Right forelimb (tissue), 1 donor: ENCODE measurements around the gene PTP4A1.

Experiments used
- DNase-seq: peaks from one replicate; pipeline ENCODE4 v3.0.0-alpha.2; 2018

Gene PTP4A1

DNA sequence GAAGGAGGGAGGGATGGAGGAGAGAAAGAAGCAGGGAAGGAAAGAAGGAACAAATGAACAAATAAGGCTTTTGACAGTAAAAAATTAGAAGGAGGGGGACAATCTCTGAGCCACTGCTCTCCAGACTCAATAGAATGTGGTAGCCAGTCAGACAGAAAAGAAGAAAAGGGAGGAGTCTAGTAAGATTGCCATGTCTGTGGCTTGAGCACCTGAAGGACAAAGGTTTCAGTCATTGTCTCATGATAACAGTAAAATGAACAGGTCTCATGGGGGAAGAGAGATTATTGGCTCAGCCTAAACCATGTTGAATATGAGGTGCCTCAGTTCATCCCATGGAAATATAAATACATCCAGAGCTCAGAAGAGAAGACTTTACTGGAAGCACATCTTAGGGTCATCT is 14.0 kb upstream of the PTP4A1 start:
- no peak for DNase-seq

DNA sequence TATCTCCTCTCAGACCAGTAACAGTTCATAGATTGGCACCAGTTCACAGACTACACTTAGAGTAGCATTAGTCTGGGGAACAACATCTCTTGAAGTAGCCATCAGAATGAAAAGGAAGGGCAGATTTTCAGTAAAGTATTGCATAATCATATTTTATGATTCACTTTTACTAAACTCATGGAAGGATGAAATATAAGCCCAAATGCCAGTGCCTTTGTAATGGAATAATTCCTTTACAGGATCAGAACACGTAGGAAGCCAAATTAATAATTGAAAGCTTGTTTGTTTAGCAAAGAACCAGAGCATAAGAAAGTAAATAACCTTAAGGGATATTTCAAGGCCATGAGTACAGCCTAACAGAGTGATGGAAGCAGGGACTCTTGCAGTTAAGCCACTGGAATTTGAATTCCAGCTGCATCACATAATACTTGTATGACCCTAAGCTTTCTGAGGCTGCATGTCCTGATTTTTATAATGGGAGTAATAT is 11.4 kb upstream of the PTP4A1 start:
- DNase-seq: no peak

DNA sequence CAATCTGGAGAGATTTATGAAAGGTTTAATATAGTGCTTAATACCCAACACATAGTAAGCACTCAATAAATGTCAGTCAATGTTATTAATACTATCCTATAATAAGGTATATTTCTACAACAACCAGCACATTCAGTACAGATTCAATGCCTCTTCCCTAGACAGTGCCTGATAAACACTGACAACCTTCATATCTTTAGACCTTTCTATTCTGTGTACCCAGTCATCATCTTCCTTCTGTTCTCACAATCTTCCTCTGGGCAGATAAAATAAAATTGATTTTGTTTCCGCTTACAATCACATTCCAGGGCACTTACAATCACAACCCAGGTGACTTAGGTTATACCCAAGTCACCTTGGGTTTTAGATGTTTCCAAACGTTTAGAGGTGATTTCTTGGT is 11.0 kb upstream of the PTP4A1 start:
- DNase-seq: no peak

DNA sequence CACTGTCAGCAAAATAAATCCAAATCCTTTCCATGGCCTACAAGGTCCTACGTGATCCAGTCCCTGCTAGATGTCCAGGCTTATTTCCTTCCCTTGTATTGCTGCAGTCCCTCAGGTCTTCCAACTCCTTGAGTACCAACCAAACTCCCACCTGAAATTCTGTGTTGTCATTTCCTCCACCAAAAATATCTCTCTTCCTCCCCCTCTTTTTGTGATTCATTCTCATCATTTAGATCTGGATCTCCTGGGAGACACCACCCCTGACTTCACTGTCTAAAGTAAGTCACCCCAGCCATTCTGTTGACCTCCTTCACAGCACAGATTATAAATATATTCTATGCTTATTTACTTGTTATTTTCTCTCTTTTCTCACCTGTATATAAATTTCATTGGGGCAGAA is 9.0 kb upstream of the PTP4A1 start:
- no peak for DNase-seq

DNA sequence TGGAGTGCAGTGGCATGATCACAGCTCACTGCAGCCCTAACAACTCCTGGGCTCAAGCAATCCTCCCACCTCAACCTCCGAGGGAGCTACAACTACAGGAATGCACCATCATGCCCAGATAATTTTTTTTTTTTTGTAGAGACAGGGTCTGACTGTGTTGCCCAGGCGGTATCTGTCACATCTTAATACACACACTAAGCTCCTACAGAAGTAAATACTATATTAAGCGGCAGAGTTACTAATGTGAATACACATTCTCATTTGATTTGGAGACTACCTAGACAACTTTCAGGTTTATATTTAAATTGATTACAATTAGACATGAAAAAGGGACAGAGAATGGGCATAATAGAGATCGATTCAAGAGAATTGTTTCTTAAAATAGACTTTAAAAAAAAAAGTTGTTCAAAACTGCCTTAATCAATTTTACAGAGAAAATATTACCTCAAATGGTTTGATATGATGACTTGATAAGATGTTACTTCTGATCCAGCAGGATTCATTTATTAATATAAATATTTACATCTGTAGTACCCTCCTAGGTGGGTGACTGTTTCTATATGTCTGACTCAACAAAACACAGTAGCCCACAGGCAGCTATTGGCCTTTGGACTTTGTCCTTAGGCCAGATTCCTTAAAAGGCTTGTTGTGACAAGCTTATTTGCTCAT is 7.1 kb upstream of the PTP4A1 start:
- no peak for DNase-seq

DNA sequence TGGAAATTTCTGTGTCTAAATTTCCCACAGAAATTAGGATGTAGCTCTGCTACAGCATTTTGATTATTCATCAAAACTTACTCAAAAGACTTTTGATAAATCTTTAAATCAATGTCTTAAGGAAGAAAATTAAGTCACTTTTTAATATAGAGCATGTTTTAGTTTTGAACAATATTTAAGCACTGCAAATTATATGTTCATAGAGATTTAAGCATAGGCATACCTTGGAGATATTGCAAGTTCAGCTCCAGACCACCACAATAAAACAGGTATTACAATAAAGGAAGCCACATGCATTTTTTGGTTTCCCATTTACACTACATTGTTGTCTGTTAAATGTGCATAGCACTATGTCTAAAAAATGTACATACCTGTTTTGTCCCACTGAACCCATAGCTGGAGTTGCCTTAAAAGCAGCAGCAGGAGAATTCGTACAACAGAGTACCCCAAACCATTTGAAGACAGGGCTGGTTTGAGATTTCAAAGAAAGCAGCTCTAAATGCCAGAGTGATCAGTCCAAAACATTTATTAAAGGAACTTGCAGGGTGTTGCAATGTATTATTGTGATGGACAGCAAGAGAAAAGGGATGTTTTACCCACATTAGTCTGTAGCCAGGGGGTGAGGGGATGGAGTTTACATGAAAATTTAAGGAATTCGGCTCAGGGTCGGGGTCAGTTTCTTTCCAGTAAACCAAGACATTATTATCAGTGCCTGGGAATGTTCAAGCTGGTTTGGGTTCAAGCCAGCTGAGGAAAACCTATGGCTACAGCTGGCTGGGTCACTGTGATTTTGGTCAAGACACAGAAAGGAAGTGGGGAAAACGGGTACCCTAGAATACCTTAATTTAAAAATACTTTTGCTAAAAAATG is 6.3 kb upstream of the PTP4A1 start:
- DNase-seq: no peak

DNA sequence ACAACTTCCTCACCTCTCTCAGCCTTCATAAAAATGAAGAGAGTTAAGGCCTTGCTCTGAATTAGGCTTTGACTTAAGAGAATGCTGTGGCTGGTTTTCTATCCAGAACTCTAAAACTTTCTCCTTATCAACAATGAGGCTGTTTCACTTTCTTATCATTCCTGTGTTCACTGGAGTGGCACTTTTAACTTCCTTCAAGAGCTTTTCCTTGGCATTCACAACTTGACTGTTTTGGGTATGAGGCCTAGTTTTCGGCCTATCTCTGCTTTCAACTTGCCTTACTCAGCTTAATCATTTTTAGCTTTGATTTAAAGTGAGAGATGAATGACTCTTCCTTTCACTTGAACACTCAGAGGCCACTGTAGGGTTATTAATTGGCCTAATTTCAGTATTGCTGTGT is 4.3 kb upstream of the PTP4A1 start:
- DNase-seq: no peak

DNA sequence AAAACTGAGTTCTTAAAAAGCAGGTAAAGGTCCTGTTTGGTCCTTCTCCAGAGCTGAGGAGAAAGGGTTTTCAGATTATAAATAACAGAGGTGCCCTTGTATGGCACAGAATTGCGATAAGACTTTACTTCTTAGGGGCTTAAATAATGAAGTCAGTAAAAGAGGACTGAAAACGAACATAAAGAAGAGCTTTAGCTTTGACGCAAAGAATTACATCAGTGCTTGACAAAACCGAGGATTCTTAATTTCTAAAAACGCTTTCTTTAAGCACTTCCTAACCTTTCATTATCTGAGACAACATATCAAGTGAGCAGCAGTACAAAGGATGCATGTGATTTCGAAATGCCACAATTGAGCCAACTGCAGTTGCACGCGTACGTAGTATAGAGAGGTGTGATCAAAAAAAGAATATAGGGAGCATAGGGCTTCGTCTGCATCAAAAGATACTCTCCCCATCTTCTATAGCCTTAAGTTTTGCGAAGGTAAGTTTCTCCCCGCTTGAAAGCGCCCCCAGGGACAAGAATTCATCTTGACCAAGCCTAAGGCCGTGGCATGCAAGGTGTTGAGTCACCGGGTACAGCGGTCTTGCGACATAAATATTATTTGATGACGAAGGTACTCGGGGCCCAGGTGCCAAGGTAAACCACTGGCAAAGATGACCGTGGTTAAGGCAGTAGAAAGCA is 778 bp upstream of the PTP4A1 start:
- DNase-seq: no peak

DNA sequence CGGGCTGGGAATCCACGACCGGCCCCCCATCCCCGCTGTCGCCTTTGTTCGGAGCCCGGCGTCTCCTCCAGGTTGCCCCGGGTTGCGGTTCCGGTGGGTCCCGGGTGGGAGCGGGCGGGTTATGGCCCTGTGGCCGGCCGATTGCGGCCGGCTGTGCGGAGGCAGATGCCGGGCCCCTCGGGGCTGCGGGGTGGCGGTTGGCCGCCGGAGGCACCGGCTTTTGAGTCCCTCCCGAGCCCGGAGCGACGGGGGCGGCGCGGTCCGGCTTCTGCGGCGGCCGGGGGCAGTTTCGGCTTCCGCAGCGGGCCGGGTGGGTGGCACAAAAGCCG is 431 bp downstream of the PTP4A1 start:
- DNase-seq: no peak

DNA sequence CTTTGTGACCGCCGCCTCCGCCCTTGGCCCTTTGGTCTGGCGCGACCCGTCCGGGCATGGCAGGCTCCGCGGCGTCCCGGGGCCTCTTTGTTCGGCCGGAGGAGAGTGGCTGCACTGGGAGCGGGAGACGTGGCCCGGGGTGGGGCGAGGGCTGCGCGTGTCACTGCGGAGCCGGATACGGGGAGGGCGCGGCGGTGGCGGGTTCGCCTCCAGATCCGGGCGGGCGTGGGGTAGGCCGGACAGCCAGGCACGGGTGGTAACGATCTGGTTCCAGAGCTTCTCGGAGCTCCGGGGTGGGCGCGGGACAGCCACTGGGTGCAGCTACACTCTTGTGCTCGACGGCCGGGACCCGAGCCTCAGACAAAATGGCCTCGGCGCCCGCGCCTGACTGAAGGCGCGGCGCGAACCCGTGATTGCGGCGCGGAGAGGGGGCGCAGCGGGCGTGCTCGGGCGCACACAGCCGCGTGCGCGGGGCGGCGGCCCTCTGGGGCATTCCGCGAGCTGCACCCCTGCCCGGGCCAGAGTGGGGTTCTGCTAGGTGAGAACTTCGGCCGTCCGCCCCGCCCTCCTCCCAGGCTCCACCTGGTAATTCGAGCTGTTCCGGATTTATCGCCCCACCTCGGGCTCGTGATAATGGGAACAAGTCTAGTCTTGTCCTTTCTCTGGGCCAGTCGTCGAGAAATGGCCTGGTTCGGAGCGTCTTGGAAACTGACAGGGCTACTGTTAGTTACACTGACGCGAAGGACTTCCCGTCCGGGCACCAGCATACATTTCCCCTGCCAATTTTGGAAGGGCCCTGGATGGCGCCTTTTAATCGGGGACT is 1.0 kb downstream of the PTP4A1 start:
- peak; percentile 82 for DNase-seq

DNA sequence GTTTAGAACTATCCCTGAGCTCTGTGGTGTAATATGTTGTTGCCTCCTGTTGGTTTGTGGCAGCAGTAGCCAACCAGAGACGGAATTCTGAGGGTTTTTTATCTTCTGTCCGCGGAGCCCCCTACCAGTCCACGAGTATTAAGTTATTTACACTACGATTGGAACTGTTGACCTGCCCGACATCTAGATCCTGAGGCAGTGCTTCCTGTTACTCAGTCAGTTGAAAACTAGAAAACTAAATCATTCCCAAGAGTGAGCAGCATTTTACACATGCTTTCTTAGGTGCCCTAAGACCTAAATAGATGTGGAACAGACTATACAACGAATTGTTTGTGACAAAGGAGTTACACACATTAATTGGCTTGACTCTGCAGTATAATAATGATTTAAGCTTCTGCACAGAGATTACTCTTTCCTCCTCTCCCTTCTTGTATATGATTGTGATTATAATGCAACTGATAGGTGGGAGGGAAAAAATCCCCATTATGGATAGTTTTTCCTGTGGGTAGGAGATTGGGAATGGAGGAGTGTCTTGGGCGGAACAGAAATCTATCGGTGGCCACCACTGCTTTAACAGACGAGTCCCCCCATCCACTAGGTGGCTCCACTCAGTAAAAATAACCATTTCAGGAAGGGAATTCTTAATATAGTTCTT is 1.7 kb downstream of the PTP4A1 start:
- DNase-seq: no peak

DNA sequence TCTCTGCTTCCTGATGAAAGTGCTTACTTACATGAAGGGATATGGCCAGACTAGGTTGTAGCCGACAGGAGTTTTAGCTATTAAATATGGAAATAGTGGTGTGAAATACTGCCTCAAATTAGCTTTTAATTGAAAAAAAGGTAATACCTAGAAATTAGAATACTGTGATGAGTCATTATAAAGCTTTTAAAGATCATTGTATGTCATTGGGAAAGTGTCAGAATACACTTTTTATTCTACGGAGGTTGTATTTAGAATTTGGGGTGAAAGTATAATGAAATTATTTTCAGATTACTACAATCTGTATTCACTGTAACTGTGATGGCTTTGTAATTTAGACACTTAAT is 2.2 kb downstream of the PTP4A1 start:
- DNase-seq: no peak

DNA sequence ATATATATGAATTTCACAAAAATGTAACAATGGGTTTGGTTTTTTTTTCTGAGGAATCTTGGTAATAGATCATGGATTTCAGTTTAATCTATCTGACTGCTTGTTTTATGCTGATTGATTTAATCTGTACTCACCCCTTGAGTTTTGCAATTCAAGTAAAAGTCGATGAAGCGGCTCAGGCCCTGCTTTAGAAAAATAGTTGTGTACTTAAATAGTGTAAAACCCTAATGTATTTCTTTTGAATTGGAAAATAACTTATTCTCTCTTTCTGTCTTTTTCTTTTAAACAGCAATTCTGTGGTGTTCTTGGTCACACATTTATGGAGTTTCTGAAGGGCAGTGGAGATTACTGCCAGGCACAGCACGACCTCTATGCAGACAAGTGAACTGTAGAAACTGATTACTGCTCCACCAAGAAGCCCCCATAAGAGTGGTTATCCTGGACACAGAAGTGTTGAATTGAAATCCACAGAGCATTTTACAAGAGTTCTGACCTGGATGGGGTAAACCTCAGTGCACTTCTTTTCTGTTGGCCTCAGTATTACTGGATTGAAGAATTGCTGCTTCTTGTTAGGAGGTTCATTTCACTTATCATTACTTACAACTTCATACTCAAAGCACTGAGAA is 4.0 kb downstream of the PTP4A1 start:
- DNase-seq: no peak

DNA sequence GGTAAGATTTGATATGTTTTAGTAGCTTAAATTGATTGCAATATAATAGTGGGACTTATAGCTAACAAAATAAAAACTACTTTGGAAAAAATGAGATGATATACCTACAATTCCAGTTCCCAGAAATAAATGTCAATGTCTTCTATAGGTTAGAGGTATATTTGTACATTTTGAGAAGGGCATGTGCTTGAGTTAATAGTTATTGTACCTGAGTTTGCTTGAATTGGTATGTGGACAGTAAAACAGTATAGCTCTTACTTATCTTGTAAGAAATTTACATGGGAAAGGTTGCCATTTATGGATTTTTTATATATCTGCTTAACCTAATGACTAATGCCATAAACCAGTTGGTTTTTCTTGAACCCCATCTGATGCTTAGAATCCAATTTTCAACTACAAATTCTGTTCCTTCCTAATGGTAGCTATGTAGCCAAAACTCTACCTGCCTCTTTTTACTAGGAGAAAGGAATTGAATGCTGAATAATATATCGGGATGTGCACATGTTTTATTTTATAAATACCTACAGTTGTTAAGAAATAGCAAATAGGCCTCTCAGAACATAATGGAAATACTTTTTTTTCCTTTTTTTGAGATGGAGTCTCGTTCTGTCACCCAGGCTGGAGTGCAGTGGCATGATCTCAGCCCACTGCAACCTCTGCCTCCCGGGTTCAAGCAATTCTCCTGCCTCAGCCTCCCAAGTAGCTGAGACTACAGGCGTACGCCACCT is 4.9 kb downstream of the PTP4A1 start:
- no peak for DNase-seq

DNA sequence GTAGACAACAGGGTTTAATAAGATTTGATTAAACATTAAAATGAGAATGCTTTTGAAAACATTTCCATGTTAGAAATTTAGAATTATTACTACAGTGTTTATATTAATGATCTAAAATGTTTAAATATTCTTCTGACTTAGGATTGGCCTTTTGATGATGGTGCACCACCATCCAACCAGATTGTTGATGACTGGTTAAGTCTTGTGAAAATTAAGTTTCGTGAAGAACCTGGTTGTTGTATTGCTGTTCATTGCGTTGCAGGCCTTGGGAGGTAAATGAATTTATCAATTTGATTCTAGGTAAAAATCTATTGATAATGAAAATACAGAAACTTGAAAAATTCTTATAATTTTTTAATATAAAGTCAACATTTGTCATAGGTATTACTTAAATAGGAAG is 6.5 kb downstream of the PTP4A1 start:
- no peak for DNase-seq

DNA sequence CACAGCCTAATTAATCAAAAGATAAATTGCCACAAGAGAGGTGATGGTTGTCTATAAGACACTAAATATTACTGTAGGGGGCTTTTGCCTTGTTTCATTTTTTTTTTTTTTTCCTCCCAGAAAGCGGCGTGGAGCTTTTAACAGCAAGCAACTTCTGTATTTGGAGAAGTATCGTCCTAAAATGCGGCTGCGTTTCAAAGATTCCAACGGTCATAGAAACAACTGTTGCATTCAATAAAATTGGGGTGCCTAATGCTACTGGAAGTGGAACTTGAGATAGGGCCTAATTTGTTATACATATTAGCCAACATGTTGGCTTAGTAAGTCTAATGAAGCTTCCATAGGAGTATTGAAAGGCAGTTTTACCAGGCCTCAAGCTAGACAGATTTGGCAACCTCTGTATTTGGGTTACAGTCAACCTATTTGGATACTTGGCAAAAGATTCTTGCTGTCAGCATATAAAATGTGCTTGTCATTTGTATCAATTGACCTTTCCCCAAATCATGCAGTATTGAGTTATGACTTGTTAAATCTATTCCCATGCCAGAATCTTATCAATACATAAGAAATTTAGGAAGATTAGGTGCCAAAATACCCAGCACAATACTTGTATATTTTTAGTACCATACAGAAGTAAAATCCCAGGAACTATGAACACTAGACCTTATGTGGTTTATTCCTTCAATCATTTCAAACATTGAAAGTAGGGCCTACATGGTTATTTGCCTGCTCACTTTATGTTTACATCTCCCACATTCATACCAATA is 7.8 kb downstream of the PTP4A1 start:
- DNase-seq: no peak

DNA sequence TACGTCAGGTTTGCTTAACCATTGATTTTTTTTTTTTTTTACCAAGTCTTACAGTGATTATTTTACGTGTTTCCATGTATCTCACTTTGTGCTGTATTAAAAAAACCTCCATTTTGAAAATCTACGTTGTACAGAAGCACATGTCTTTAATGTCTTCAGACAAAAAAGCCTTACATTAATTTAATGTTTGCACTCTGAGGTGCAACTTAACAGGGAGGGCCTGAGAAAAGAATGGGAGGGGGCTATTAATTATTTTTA is 8.4 kb downstream of the PTP4A1 start:
- no peak for DNase-seq

DNA sequence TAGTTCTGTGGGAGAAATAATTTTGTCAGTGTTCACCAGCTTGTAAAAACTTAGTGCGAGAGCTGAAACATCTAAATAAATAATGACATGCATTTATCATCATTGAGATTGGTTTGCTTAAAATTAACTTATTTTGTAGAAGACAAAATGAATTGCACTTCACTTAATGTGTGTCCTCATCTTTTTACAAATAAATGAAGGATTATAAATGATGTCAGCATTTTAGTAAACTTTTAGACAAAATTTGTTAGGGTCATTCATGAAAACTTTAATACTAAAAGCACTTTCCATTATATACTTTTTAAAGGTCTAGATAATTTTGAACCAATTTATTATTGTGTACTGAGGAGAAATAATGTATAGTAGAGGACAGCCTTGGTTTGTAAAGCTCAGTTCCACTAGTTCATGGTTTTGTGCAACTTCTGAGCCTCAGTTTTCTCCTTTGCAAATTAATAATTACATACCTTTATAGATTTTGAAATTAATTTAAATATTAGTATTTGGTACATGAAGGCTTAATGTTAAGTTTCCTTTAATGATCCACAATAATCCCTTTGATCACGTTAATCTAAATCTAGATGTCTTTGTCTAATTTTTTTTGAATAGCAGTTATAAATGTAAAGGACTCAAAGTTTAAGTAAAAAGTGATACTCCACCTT is 9.2 kb downstream of the PTP4A1 start:
- DNase-seq: no peak

DNA sequence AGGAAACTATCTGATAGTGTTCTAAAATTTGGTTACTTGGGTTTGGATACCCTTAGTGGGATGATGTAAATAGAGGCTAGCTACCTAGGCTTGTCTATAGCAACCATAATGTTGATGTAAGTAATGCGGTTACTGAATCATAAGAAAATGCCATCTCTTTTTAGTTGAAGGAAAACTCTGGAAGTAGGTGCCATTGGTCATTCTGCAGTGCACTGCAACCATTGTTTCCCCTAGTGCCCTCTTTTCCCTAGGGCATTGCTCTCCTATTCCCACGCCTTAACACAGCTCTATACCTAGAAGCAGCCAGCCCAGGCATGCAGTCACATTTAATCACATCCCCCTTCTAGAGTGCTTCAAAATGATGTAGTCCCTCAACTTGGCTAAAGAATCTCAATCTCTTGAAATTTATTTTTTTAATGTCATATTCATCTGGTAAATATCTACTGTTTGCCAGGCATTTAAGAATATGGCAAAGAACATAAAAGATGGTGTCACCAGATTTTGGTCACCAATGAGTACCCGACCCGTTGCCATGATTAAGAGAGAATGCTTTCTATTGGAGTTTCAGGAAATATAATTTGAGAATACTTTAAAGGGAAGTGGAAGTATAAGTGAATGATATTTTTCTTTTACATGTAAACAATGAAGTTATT is 10.4 kb downstream of the PTP4A1 start:
- DNase-seq: no peak

DNA sequence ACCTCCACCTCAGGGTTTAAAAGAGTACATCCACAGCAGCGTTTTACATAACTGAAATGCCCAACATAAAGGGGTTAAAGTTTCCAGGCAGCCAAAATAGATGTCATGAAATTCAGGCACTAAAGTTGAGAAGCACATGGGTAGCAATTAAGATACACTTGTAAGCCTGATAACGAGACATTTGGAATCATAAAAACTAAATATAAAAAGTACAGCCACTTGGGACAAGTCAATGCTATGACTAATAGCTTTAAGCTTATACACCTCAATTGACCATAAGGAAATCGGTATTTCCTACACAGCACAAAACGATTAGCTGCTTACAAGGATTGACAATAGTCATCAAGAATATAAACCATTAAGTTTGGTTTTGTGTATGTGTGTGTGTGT is 11.8 kb downstream of the PTP4A1 start:
- no peak for DNase-seq
